DND-41 (cell line): ENCODE measurements around the gene HECTD1.

Experiments
- ATAC-seq: fragments of 200-7000 bp; cut with Tn5 transposase; 3 replicates; pipeline ENCODE4 v1.9.1; 2021; ENCODE audit warnings: low read depth; ENCODE audit not compliant: insufficient read depth
- DNase-seq: peaks from one replicate; pipeline ENCODE4 v3.0.0-alpha.2; 2020
- H2AFZ ChIP-seq: 2 replicates; pipeline ENCODE4 v1.6.0; 2012; ENCODE audit warnings: low read depth, low read length
- H3K27ac ChIP-seq: 2 replicates; pipeline ENCODE4 v1.5.1; 2012; ENCODE audit warnings: low read length, inconsistent platforms
- H3K27me3 ChIP-seq: fragments of 200-600 bp; sonication (generic); 2 replicates; pipeline ENCODE4 v1.6.0; 2012; ENCODE audit warnings: low read length, mild to moderate bottlenecking, inconsistent platforms; ENCODE audit not compliant: insufficient read depth, poor library complexity
- H3K36me3 ChIP-seq: 2 replicates; pipeline ENCODE4 v1.5.1; 2012; ENCODE audit warnings: low read length, inconsistent platforms; ENCODE audit not compliant: insufficient read depth
- H3K4me1 ChIP-seq: 2 replicates; pipeline ENCODE4 v1.5.1; 2012; ENCODE audit warnings: mild to moderate bottlenecking, low read length; ENCODE audit not compliant: insufficient read depth
- H3K4me2 ChIP-seq: 2 replicates; pipeline ENCODE4 v1.6.0; 2012; ENCODE audit warnings: mild to moderate bottlenecking, moderate library complexity, low read length, inconsistent platforms; ENCODE audit not compliant: insufficient read depth
- H3K4me3 ChIP-seq, 2 experiments: fragments of 200-600 bp in 1 of 2; shearing (Covaris generic) in 1 of 2; 2 replicates each; pipeline ENCODE4 v1.5.1; 2012 to 2016; ENCODE audit warnings: inconsistent platforms in 2 of 2, low read length in 2 of 2, mild to moderate bottlenecking in 2 of 2, low read depth in 1 of 2, moderate library complexity in 1 of 2
- H3K79me2 ChIP-seq: 2 replicates; pipeline ENCODE4 v1.6.0; 2012; ENCODE audit warnings: low read length, inconsistent platforms; ENCODE audit not compliant: insufficient read depth
- H3K9ac ChIP-seq: 2 replicates; pipeline ENCODE4 v1.6.0; 2012; ENCODE audit warnings: low read depth, mild to moderate bottlenecking, inconsistent platforms, low read length, moderate library complexity
- H3K9me3 ChIP-seq: 2 replicates; pipeline ENCODE4 v1.5.1; 2012; ENCODE audit warnings: low read length, moderate library complexity, mild to moderate bottlenecking, inconsistent platforms; ENCODE audit not compliant: insufficient read depth, severe bottlenecking
- H4K20me1 ChIP-seq: 2 replicates; pipeline ENCODE4 v1.6.0; 2012; ENCODE audit warnings: low read length; ENCODE audit not compliant: insufficient read depth
- CTCF ChIP-seq: IDR thresholded peaks from 2 replicates; pipeline ENCODE4 v1.5.1; 2012; ENCODE audit warnings: borderline replicate concordance, low read length, moderate library complexity, mild to moderate bottlenecking; ENCODE audit not compliant: poor library complexity, severe bottlenecking; ENCODE audit errors: extremely low read depth
- EZH2 ChIP-seq: IDR thresholded peaks from 3 replicates; pipeline ENCODE4 v1.6.1; 2012; ENCODE audit warnings: borderline replicate concordance, low read depth, mild to moderate bottlenecking, moderate library complexity, low read length, inconsistent platforms; ENCODE audit not compliant: severe bottlenecking

HECTD1 gene

DNA sequence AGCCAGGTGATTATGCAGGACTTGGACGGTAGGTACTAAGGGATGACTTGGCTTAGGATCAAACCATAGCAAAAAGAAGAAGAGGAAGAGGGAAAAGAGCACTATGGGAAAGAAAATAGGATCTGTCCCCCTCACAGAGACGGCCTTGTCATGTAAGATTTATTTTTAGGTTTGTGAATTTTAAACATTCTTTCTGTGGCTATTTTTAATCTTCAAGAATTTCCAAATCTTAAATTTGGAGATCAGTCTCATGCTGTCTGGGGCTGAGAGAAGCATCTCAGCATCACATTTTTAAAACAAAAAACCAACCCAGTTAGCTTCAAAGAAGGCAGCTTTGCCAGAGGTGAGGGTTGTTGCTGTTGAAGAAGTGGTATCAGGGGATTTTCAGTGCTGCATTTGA is 128.8 kb downstream of the HECTD1 start:
- Histone ChIP-seq H3K79me2 (no peaks in the 10 kb centered on the region), H3K9ac (no peak overlapping the region), H3K36me3 (peaks cover 2% of the 10 kb centered on the region; the same call in 1 of the 2 replicates), H3K4me2 (no peak overlapping the region), H4K20me1 (no peaks in the 10 kb centered on the region), H3K27me3 (no peaks in the 10 kb centered on the region), H3K4me3 (no peak overlapping the region), H3K4me1 (no peaks in the 10 kb centered on the region), H3K27ac (no peak overlapping the region), H2AFZ (no peak overlapping the region), H3K9me3 (no peaks in the 10 kb centered on the region)
- ATAC-seq = no peak
- no peak for TF ChIP-seq EZH2
- TF ChIP-seq CTCF = no peak
- DNase-seq = no peak

- Histone ChIP-seq H3K79me2 (no peaks in the 10 kb centered on the region), H3K4me3 (no peak overlapping the region), H3K4me2 (no peak overlapping the region), H3K36me3 (peaks cover 2% of the 10 kb centered on the region; the same call in 1 of the 2 replicates), H3K4me1 (no peaks in the 10 kb centered on the region), H4K20me1 (no peaks in the 10 kb centered on the region), H3K9ac (no peak overlapping the region), H2AFZ (no peak overlapping the region), H3K27ac (no peak overlapping the region), H3K9me3 (no peaks in the 10 kb centered on the region), H3K27me3 (no peaks in the 10 kb centered on the region)
- DNase-seq = no peak
- no peak for TF ChIP-seq CTCF
- no peak for TF ChIP-seq EZH2
- no peak for ATAC-seq
Observed at GRCh38 chr14:31075144-31075543, 132.4 kb downstream of the HECTD1 start.

GRCh38 chr14:31071151-31071550 is 136.4 kb downstream of the HECTD1 start:
- H3K4me2 ChIP-seq = no peak overlapping the region
- no peaks in the 10 kb centered on the region for H4K20me1 ChIP-seq
- no peak overlapping the region for H2AFZ ChIP-seq
- no peaks in the 10 kb centered on the region for H3K9me3 ChIP-seq
- TF ChIP-seq EZH2 (no peak), CTCF (no peak)
- H3K9ac ChIP-seq = no peak overlapping the region
- no peak for DNase-seq
- H3K27ac ChIP-seq = no peak overlapping the region
- H3K4me1 ChIP-seq = no peaks in the 10 kb centered on the region
- ATAC-seq = no peak
- H3K27me3 ChIP-seq = no peaks in the 10 kb centered on the region
- no peak overlapping the region for H3K4me3 ChIP-seq
- peaks cover 3% of the 10 kb centered on the region; the same call in 1 of the 2 replicates for H3K36me3 ChIP-seq
- no peaks in the 10 kb centered on the region for H3K79me2 ChIP-seq

DNA sequence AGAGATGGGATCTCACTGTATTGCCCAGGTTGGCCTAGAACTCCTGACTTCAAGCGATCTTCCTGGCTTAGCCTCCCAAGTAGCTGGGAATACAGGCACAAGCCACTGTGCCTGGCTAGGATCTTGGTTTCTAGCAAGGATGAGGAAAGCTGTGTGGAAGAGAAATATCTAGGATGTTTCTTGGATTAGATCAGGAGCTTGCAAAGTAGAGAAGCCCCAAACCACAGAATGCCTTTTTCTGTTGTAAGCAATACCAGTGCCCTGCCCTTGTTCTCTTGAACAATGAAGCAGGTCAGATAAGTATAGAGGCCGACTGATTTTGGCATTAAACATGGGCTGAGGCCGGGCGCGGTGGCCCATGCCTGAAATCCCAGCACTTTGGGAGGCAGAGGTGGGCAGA is 137.2 kb downstream of the HECTD1 start:
- no peak overlapping the region for H2AFZ ChIP-seq
- H3K79me2 ChIP-seq = no peaks in the 10 kb centered on the region
- no peak for ATAC-seq
- H3K4me1 ChIP-seq = no peaks in the 10 kb centered on the region
- H3K9me3 ChIP-seq = no peaks in the 10 kb centered on the region
- no peak for TF ChIP-seq EZH2
- no peak for TF ChIP-seq CTCF
- H3K4me3 ChIP-seq = no peak overlapping the region
- no peaks in the 10 kb centered on the region for H4K20me1 ChIP-seq
- peaks cover 3% of the 10 kb centered on the region; the same call in 1 of the 2 replicates for H3K36me3 ChIP-seq
- H3K9ac ChIP-seq = no peak overlapping the region
- H3K27ac ChIP-seq = no peak overlapping the region
- H3K27me3 ChIP-seq = no peaks in the 10 kb centered on the region
- H3K4me2 ChIP-seq = no peak overlapping the region
- DNase-seq = no peak
